ENCODE measurements around the gene HDHD3. TPM values are rescaled to one million over a fixed set of nuclear protein-coding genes. Genes with fewer than 3 reads are reported as not detected.
"Not testable (repeated sequence)": the region's sequence is repeated elsewhere in the genome, so short reads cannot be mapped to it uniquely, and the experiment has no call there.

HDHD3 gene
- total RNA-seq, 5 donors from 2014 or later (not counting 1 experiment from before 2014, with no cell fraction given), result 15.2 to 34.6 (median 17.4) TPM

- no peaks in the 10 kb centered on the region for H3K9me3 Mint-ChIP-seq
- H3K4me3 Mint-ChIP-seq, result peak within 1 kb of the TSS; percentile 97 to 99 (median 99)
- ChIA-PET CTCF (interaction anchor here in 1 of 2 donors (0.6 to 3.4 kb wide), 10 partner anchors 9 to 259 kb away, joined by 3 to 31 read pairs (median 4); partner anchors contain the start of genes ALAD, CDC26, FKBP15 and HDHD3), POLR2A (interaction anchor here (0.8 to 1.4 kb wide), 5 partner anchors 9 to 189 kb away, joined by 3 to 8 read pairs (median 5); partner anchors contain the start of genes ALAD (in 2 of the 2), FKBP15 (in 1 of the 2), HDHD3 (in 1 of the 2) and SLC31A1 (in 1 of the 2))
- peaks cover 33 to 37% (median 35%) of the 10 kb centered on the region in 3 donors for H3K4me1 Mint-ChIP-seq
- peak; percentile 87 to 97 (median 93) for DNase-seq
- peaks cover 0 to 2% of the 10 kb centered on the region in 2 donors for H3K27me3 Mint-ChIP-seq
- H3K4me3 ChIP-seq (ENCODE audit: control insufficient read depth in 1 of 2, extremely low read depth in 1 of 2, low read length in 1 of 2), result peak within 1 kb of the TSS; percentile 62 to 77
- peaks cover 0 to 16% of the 10 kb centered on the region in 2 donors for H3K36me3 ChIP-seq (ENCODE audit: control insufficient read depth in 2 of 2, extremely low read depth in 1 of 2, insufficient read depth in 1 of 2, low read length in 1 of 2)
- H3K9me3 ChIP-seq, result no peaks in the 10 kb centered on the region
- H3K4me1 ChIP-seq (ENCODE audit: control insufficient read depth in 1 of 2, extremely low read depth in 1 of 2, insufficient read depth in 2 of 2, low read length in 2 of 2), result peaks cover 7 to 24% of the 10 kb centered on the region in 2 experiments
- peak within 1 kb of the TSS; percentile 99 to 100 for H3K27ac Mint-ChIP-seq
- peaks cover 19% of the 10 kb centered on the region for H3K36me3 Mint-ChIP-seq
- under 1% methylated on average over 60 of the region's 61 CpGs for whole genome bisulfite sequencing (ENCODE audit: insufficient coverage)
- ATAC-seq (replicated peaks in 1 of 4), result peak; percentile 89 to 95 (median 92)
- no peaks in the 10 kb centered on the region for H3K27me3 ChIP-seq (replicated peaks in 1 of 2; ENCODE audit: control insufficient read depth in 2 of 2, extremely low read depth in 1 of 2, insufficient read depth in 2 of 2, low read length in 1 of 2)
- peak within 1 kb of the TSS; percentile 93 for H3K27ac ChIP-seq (ENCODE audit: low read length)
These were observed 33.5 kb upstream of the HDHD3 start, which contains the start of the genes C9orf43 and POLE3 for GRCh38 chr9:113410207-113410864. Gene C9orf43 (plus strand): TSS chr9:113410747. CDS start chr9:113413494, 2,747 bp downstream. Gene POLE3 (minus strand): TSS chr9:113410675. CDS start chr9:113410293, 382 bp downstream.

GRCh38 chr9:113409883-113410206 lies 33.1 kb upstream of the HDHD3 start:
- H3K36me3 Mint-ChIP-seq, result peaks cover 19% of the 10 kb centered on the region
- no peaks in the 10 kb centered on the region for H3K9me3 Mint-ChIP-seq
- H3K27me3 ChIP-seq (replicated peaks in 1 of 2; ENCODE audit: control insufficient read depth in 2 of 2, extremely low read depth in 1 of 2, insufficient read depth in 2 of 2, low read length in 1 of 2), result no peaks in the 10 kb centered on the region
- H3K36me3 ChIP-seq (ENCODE audit: control insufficient read depth in 2 of 2, extremely low read depth in 1 of 2, insufficient read depth in 1 of 2, low read length in 1 of 2), result peaks cover 0 to 16% of the 10 kb centered on the region in 2 donors
- 1% methylated on average over 20 of the region's 20 CpGs for WGBS (ENCODE audit: insufficient coverage)
- CTCF ChIA-PET, result interaction anchor here in 1 of 2 donors (0.6 to 3.4 kb wide), 10 partner anchors 9 to 259 kb away, joined by 3 to 31 read pairs (median 4); partner anchors contain the start of genes ALAD, CDC26, FKBP15 and HDHD3
- peak overlapping the region; percentile 99 to 100 for H3K27ac Mint-ChIP-seq
- no peaks in the 10 kb centered on the region for H3K9me3 ChIP-seq
- ATAC-seq (replicated peaks in 1 of 4) (peak in 2 of 4 experiments; percentile 8), DNase-seq (no peak)
- H3K4me1 ChIP-seq (ENCODE audit: control insufficient read depth in 1 of 2, extremely low read depth in 1 of 2, insufficient read depth in 2 of 2, low read length in 2 of 2), result peaks cover 7 to 24% of the 10 kb centered on the region in 2 experiments
- peak overlapping the region; percentile 62 to 77 for H3K4me3 ChIP-seq (ENCODE audit: control insufficient read depth in 1 of 2, extremely low read depth in 1 of 2, low read length in 1 of 2)
- POLR2A ChIA-PET, result interaction anchor here (1.0 to 1.4 kb wide), 3 partner anchors 9 to 189 kb away, joined by 5 to 8 read pairs (median 6); partner anchors contain the start of genes ALAD (in 2 of the 2), FKBP15 (in 1 of the 2) and SLC31A1 (in 1 of the 2)
- H3K4me3 Mint-ChIP-seq, result peak overlapping the region; percentile 97 to 99 (median 99)
- peak overlapping the region; percentile 93 for H3K27ac ChIP-seq (ENCODE audit: low read length)
- peaks cover 0 to 2% of the 10 kb centered on the region in 2 donors for H3K27me3 Mint-ChIP-seq
- H3K4me1 Mint-ChIP-seq, result peaks cover 33 to 38% (median 35%) of the 10 kb centered on the region in 3 donors

GRCh38 chr9:113409481-113409880 lies 32.7 kb upstream of the HDHD3 start:
- no peak for ATAC-seq (replicated peaks in 1 of 4)
- peak overlapping the region; percentile 93 for H3K27ac ChIP-seq (ENCODE audit: low read length)
- peaks cover 0 to 16% of the 10 kb centered on the region in 2 donors for H3K36me3 ChIP-seq (ENCODE audit: control insufficient read depth in 2 of 2, extremely low read depth in 1 of 2, insufficient read depth in 1 of 2, low read length in 1 of 2)
- peaks cover 0 to 2% of the 10 kb centered on the region in 2 donors for H3K27me3 Mint-ChIP-seq
- H3K4me3 Mint-ChIP-seq, result peak overlapping the region; percentile 97 to 99 (median 99)
- H3K9me3 ChIP-seq, result no peaks in the 10 kb centered on the region
- peak in 1 of 35 experiments; percentile 16 for DNase-seq
- H3K4me3 ChIP-seq (ENCODE audit: control insufficient read depth in 1 of 2, extremely low read depth in 1 of 2, low read length in 1 of 2), result peak overlapping the region; percentile 62 to 77
- 27% methylated on average over 5 of the region's 10 CpGs for WGBS (ENCODE audit: insufficient coverage)
- H3K27ac Mint-ChIP-seq, result peak overlapping the region; percentile 99 to 100
- peaks cover 19% of the 10 kb centered on the region for H3K36me3 Mint-ChIP-seq
- no peaks in the 10 kb centered on the region for H3K9me3 Mint-ChIP-seq
- peaks cover 33 to 40% (median 35%) of the 10 kb centered on the region in 3 donors for H3K4me1 Mint-ChIP-seq
- H3K4me1 ChIP-seq (ENCODE audit: control insufficient read depth in 1 of 2, extremely low read depth in 1 of 2, insufficient read depth in 2 of 2, low read length in 2 of 2), result peaks cover 7 to 24% of the 10 kb centered on the region in 2 experiments
- ChIA-PET CTCF (interaction anchor here (0.5 to 3.4 kb wide), 9 partner anchors 8 to 173 kb away, joined by 3 to 31 read pairs (median 6); partner anchors contain the start of genes ALAD (in 1 of the 2), CDC26 (in 1 of the 2), HDHD3 (in 1 of the 2) and PRPF4 (in 1 of the 2)), POLR2A (interaction anchor here (1.0 to 1.4 kb wide), 2 partner anchors 8 to 188 kb away, joined by 5 to 8 read pairs; partner anchors contain the start of genes ALAD (in 1 of the 2), FKBP15 (in 1 of the 2) and SLC31A1 (in 1 of the 2))
- no peaks in the 10 kb centered on the region for H3K27me3 ChIP-seq (replicated peaks in 1 of 2; ENCODE audit: control insufficient read depth in 2 of 2, extremely low read depth in 1 of 2, insufficient read depth in 2 of 2, low read length in 1 of 2)

DNA sequence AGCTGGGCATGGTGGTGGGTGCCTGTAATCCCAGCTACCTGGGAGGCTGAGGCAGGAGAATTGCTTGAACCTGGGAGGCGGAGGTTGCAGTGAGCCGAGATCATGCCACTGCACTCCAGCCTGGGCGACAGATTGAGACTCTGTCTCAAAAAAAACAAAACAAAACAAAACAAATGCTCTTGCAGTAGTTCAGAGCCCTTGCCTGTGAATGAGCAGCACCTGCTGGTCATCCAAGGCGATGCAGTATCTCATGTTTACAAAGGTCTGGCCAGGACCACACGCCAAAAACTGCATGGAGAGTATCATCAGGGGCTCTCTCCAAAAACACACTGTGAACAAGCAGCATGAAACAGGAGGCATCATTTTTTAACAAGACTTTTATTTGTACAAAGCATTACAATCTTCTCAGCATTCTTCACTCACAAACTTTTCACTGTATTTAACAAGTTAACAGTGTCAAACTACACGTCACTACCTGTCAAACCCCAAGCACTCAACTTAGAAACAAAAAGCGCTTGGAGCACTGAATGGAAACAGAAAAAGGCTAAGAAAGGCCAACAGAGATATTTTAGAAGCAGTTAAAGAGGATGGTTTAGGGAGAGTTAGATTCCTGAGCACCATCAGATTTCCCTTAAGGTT lies 30.2 kb upstream of the HDHD3 start:
- H3K36me3 Mint-ChIP-seq, result peaks cover 19% of the 10 kb centered on the region
- H3K27me3 Mint-ChIP-seq; H3K9me3 Mint-ChIP-seq; H3K27ac ChIP-seq (ENCODE audit: low read length); H3K9me3 ChIP-seq; H3K27me3 ChIP-seq (replicated peaks in 1 of 2; ENCODE audit: control insufficient read depth in 2 of 2, extremely low read depth in 1 of 2, insufficient read depth in 2 of 2, low read length in 1 of 2); ATAC-seq (replicated peaks in 1 of 4); H3K4me3 ChIP-seq (ENCODE audit: control insufficient read depth in 1 of 2, extremely low read depth in 1 of 2, low read length in 1 of 2): not testable (repeated sequence)
- peak overlapping the region; percentile 71 to 77 for H3K27ac Mint-ChIP-seq
- DNase-seq, result peak in 34 of 35 experiments; percentile 30 to 75 (median 51)
- POLR2A ChIA-PET, result interaction anchor here in 1 of 2 donors (0.6 kb wide), 2 partner anchors 67 to 256 kb away, joined by 3 read pairs; partner anchors contain the start of gene SLC31A2
- peaks cover 33 to 43% (median 36%) of the 10 kb centered on the region in 3 donors for H3K4me1 Mint-ChIP-seq
- peaks cover 7 to 24% of the 10 kb centered on the region in 2 experiments for H3K4me1 ChIP-seq (ENCODE audit: control insufficient read depth in 1 of 2, extremely low read depth in 1 of 2, insufficient read depth in 2 of 2, low read length in 2 of 2)
- 50% methylated on average over 4 of the region's 7 CpGs for WGBS (ENCODE audit: insufficient coverage)
- CTCF ChIA-PET, result interaction anchor here (0.9 to 1.3 kb wide), 5 partner anchors 97 to 138 kb away, joined by 3 to 4 read pairs (median 3); no protein-coding TSS in a partner anchor
- H3K4me3 Mint-ChIP-seq, result peak overlapping the region in 2 of 3 donors; percentile 22 to 27
- H3K36me3 ChIP-seq (ENCODE audit: control insufficient read depth in 2 of 2, extremely low read depth in 1 of 2, insufficient read depth in 1 of 2, low read length in 1 of 2), result peaks cover 0 to 16% of the 10 kb centered on the region in 2 donors

- WGBS (ENCODE audit: insufficient coverage), result 97% methylated on average over 7 of the region's 9 CpGs
- not testable (repeated sequence) for ATAC-seq (replicated peaks in 1 of 4); H3K27me3 Mint-ChIP-seq; H3K9me3 ChIP-seq; H3K4me3 ChIP-seq (ENCODE audit: control insufficient read depth in 1 of 2, extremely low read depth in 1 of 2, low read length in 1 of 2); H3K9me3 Mint-ChIP-seq; H3K4me3 Mint-ChIP-seq; H3K27me3 ChIP-seq (replicated peaks in 1 of 2; ENCODE audit: control insufficient read depth in 2 of 2, extremely low read depth in 1 of 2, insufficient read depth in 2 of 2, low read length in 1 of 2); H3K27ac ChIP-seq (ENCODE audit: low read length); DNase-seq
- Histone ChIP-seq H3K36me3 (ENCODE audit: control insufficient read depth in 2 of 2, extremely low read depth in 1 of 2, insufficient read depth in 1 of 2, low read length in 1 of 2) (peaks cover 0 to 16% of the 10 kb centered on the region in 2 donors), H3K4me1 (ENCODE audit: control insufficient read depth in 1 of 2, extremely low read depth in 1 of 2, insufficient read depth in 2 of 2, low read length in 2 of 2) (peaks cover 10 to 24% of the 10 kb centered on the region in 2 experiments)
- POLR2A ChIA-PET, result interaction anchor here (0.5 to 0.6 kb wide), 3 partner anchors 27 to 256 kb away, joined by 3 to 9 read pairs (median 3); partner anchors contain the start of gene SLC31A2 (in 1 of the 2)
- CTCF ChIA-PET, result interaction anchor here (0.9 to 1.3 kb wide), 6 partner anchors 67 to 137 kb away, joined by 3 to 4 read pairs (median 3); no protein-coding TSS in a partner anchor
- Mint-ChIP-seq H3K4me1 (peaks cover 38 to 49% (median 42%) of the 10 kb centered on the region in 3 donors), H3K27ac (peak overlapping the region; percentile 71 to 77), H3K36me3 (peaks cover 19% of the 10 kb centered on the region)
These were observed 29.6 kb upstream of the HDHD3 start for GRCh38 chr9:113406353-113406752.
